HEK293 (cell line): ENCODE results near the gene AGMAT.
A peak's percentile ranks its signal among the peaks of the same experiment; 100 is the strongest.

Source experiments
- BCL11A ChIP-seq: fragments of 450-650 bp; formaldehyde crosslinking; IDR thresholded peaks from 2 replicates; pipeline ENCODE4 v1.5.1; 2016; ENCODE audit warnings: low read depth, missing biosample characterization, missing genetic modification characterization
- KLF1 ChIP-seq: fragments of 450-650 bp; formaldehyde crosslinking; IDR thresholded peaks from 2 replicates; pipeline ENCODE4 v1.5.1; 2016; ENCODE audit warnings: missing biosample characterization, missing genetic modification characterization
- KLF8 ChIP-seq: fragments of 450-650 bp; formaldehyde crosslinking; IDR thresholded peaks from 2 replicates; pipeline ENCODE4 v1.5.1; 2016; ENCODE audit warnings: missing biosample characterization, missing genetic modification characterization
- MYNN ChIP-seq: fragments of 450-650 bp; formaldehyde crosslinking; IDR thresholded peaks from 2 replicates; pipeline ENCODE4 v1.5.1; 2016; ENCODE audit warnings: missing biosample characterization, missing genetic modification characterization, borderline replicate concordance
- PRDM10 ChIP-seq: fragments of 450-650 bp; formaldehyde crosslinking; IDR thresholded peaks from 2 replicates; pipeline ENCODE4 v1.5.1; 2016; ENCODE audit warnings: missing biosample characterization, missing genetic modification characterization
- PRDM2 ChIP-seq: fragments of 450-650 bp; formaldehyde crosslinking; IDR thresholded peaks from 2 replicates; pipeline ENCODE4 v1.5.1; 2016; ENCODE audit warnings: missing biosample characterization, missing genetic modification characterization, borderline replicate concordance
- ZBTB17 ChIP-seq: fragments of 450-650 bp; formaldehyde crosslinking; IDR thresholded peaks from 2 replicates; pipeline ENCODE4 v1.5.1; 2016; ENCODE audit warnings: missing biosample characterization, missing genetic modification characterization
- ZBTB21 ChIP-seq: fragments of 450-650 bp; formaldehyde crosslinking; IDR thresholded peaks from 2 replicates; pipeline ENCODE4 v1.5.1; 2017; ENCODE audit warnings: missing biosample characterization, missing genetic modification characterization
- ZBTB26 ChIP-seq: fragments of 450-650 bp; formaldehyde crosslinking; optimal IDR thresholded peaks from 2 replicates; pipeline ENCODE3; 2016; ENCODE audit warnings: missing biosample characterization, mild to moderate bottlenecking, missing genetic modification characterization
- ZBTB44 ChIP-seq: fragments of 450-650 bp; IDR thresholded peaks from 2 replicates; pipeline ENCODE4 v1.5.1; 2018; ENCODE audit warnings: missing biosample characterization, mild to moderate bottlenecking, missing genetic modification characterization
- ZBTB8A ChIP-seq: fragments of 450-650 bp; formaldehyde crosslinking; IDR thresholded peaks from 2 replicates; pipeline ENCODE4 v1.5.1; 2016; ENCODE audit warnings: missing biosample characterization, missing genetic modification characterization
- ZFP69B ChIP-seq: fragments of 450-650 bp; formaldehyde crosslinking; IDR thresholded peaks from 2 replicates; pipeline ENCODE4 v1.5.1; 2016; ENCODE audit warnings: missing biosample characterization, missing genetic modification characterization
- ZNF155 ChIP-seq: fragments of 450-650 bp; formaldehyde crosslinking; IDR thresholded peaks from 2 replicates; pipeline ENCODE4 v1.5.1; 2016; ENCODE audit warnings: missing biosample characterization, missing genetic modification characterization
- ZNF350 ChIP-seq: fragments of 450-650 bp; formaldehyde crosslinking; IDR thresholded peaks from 2 replicates; pipeline ENCODE4 v1.5.0; 2017; ENCODE audit warnings: missing biosample characterization, mild to moderate bottlenecking, missing genetic modification characterization
- ZNF366 ChIP-seq: fragments of 450-650 bp; formaldehyde crosslinking; conservative IDR thresholded peaks from 2 replicates; pipeline ENCODE4 v1.5.1; 2016; ENCODE audit warnings: missing biosample characterization, missing genetic modification characterization
- ZNF398 ChIP-seq: fragments of 450-650 bp; formaldehyde crosslinking; IDR thresholded peaks from 2 replicates; pipeline ENCODE4 v1.5.1; 2017; ENCODE audit warnings: missing biosample characterization, missing genetic modification characterization
- ZNF426 ChIP-seq: fragments of 450-650 bp; formaldehyde crosslinking; IDR thresholded peaks from 2 replicates; pipeline ENCODE4 v1.5.1; 2017; ENCODE audit warnings: missing biosample characterization, missing genetic modification characterization, mild to moderate bottlenecking, inconsistent platforms, moderate library complexity
- ZNF548 ChIP-seq: fragments of 450-650 bp; formaldehyde crosslinking; IDR thresholded peaks from 2 replicates; pipeline ENCODE4 v1.5.1; 2016; ENCODE audit warnings: missing biosample characterization, missing genetic modification characterization
- ZNF600 ChIP-seq: fragments of 450-650 bp; formaldehyde crosslinking; IDR thresholded peaks from 2 replicates; pipeline ENCODE4 v1.5.1; 2016; ENCODE audit warnings: missing biosample characterization, missing genetic modification characterization
- ZNF621 ChIP-seq: fragments of 450-650 bp; formaldehyde crosslinking; IDR thresholded peaks from 2 replicates; pipeline ENCODE4 v1.5.1; 2017; ENCODE audit warnings: missing biosample characterization, missing genetic modification characterization
- ZNF629 ChIP-seq: fragments of 450-650 bp; formaldehyde crosslinking; IDR thresholded peaks from 2 replicates; pipeline ENCODE4 v1.5.1; 2017; ENCODE audit warnings: missing biosample characterization, missing genetic modification characterization
- ZNF701 ChIP-seq: fragments of 450-650 bp; formaldehyde crosslinking; IDR thresholded peaks from 2 replicates; pipeline ENCODE4 v1.5.1; 2016; ENCODE audit warnings: missing biosample characterization, missing genetic modification characterization
- ZNF792 ChIP-seq: fragments of 450-650 bp; formaldehyde crosslinking; IDR thresholded peaks from 2 replicates; pipeline ENCODE4 v1.5.1; 2016; ENCODE audit warnings: missing biosample characterization, missing genetic modification characterization
- ZNF837 ChIP-seq: fragments of 450-650 bp; formaldehyde crosslinking; IDR thresholded peaks from 2 replicates; pipeline ENCODE4 v1.5.1; 2016; ENCODE audit warnings: missing biosample characterization, missing genetic modification characterization
- ZNF843 ChIP-seq: fragments of 450-650 bp; formaldehyde crosslinking; IDR thresholded peaks from 2 replicates; pipeline ENCODE4 v1.5.1; 2016; ENCODE audit warnings: missing biosample characterization, missing genetic modification characterization

Gene AGMAT

GRCh38 chr1:15525050-15526020, 59.5 kb downstream of the AGMAT start (continued):
- TF ChIP-seq PRDM2 (tag by site-specific recombination) (no peak), ZNF366 (tag by site-specific recombination) (peak; percentile 36), ZBTB44 (no peak), ZNF701 (tag by site-specific recombination) (no peak), ZNF398 (tag by site-specific recombination) (peak; percentile 91), ZBTB26 (no peak), ZNF548 (no peak), ZNF155 (tag by site-specific recombination) (no peak), ZNF792 (no peak), ZBTB17 (tag by site-specific recombination) (no peak), KLF8 (tag by site-specific recombination) (peak; percentile 56; the same call in 1 of the 2 replicates), ZNF426 (tag by site-specific recombination) (no peak), ZNF843 (no peak), KLF1 (peak; percentile 53; the same call in 1 of the 2 replicates), BCL11A (tag by site-specific recombination) (no peak), ZNF600 (tag by site-specific recombination) (no peak), ZNF629 (tag by site-specific recombination) (no peak), ZBTB21 (no peak), ZNF837 (tag by site-specific recombination) (no peak), ZFP69B (tag by site-specific recombination) (no peak; the same call in 1 of the 2 replicates), MYNN (tag by site-specific recombination) (peak; percentile 40; the same call in 1 of the 2 replicates), ZNF621 (tag by site-specific recombination) (no peak), ZBTB8A (tag by site-specific recombination) (peak; percentile 97), PRDM10 (tag by site-specific recombination) (peak; percentile 75), ZNF350 (tag by site-specific recombination) (no peak)
